ENCODE data around the gene CD1E.

CD1E gene

GRCh38 chr1:158407092-158407491, 53.4 kb downstream of the CD1E start:
- H3K27ac ChIP-seq (ENCODE audit: low read depth, low read length): no peak overlapping the region
- no peak overlapping the region for H3K9ac ChIP-seq (ENCODE audit: low read length)
- H3K27me3 ChIP-seq (ENCODE audit: control insufficient read depth, insufficient read depth, low read length): no peaks in the 10 kb centered on the region
- no peaks in the 10 kb centered on the region for H3K9me3 ChIP-seq (ENCODE audit: control insufficient read depth, insufficient read depth, low read depth, low read length)
- no peaks in the 10 kb centered on the region for H3K4me1 ChIP-seq (ENCODE audit: control insufficient read depth, insufficient read depth, low read length)
- H3K36me3 ChIP-seq (ENCODE audit: control insufficient read depth, insufficient read depth, low read length): no peaks in the 10 kb centered on the region
- H3K4me3 ChIP-seq (ENCODE audit: low read depth, low read length): no peak overlapping the region

All from HUES6 (cell line).